ENCODE data around the gene MEI4. TPM values are rescaled to one million over a fixed set of nuclear protein-coding genes. Genes with fewer than 3 reads are reported as not detected.
A peak's percentile ranks its signal among the peaks of the same experiment; 100 is the strongest.

The MEI4 gene
- total RNA-seq, 1 donor from 2014 or later, result 1.0 TPM

DNA sequence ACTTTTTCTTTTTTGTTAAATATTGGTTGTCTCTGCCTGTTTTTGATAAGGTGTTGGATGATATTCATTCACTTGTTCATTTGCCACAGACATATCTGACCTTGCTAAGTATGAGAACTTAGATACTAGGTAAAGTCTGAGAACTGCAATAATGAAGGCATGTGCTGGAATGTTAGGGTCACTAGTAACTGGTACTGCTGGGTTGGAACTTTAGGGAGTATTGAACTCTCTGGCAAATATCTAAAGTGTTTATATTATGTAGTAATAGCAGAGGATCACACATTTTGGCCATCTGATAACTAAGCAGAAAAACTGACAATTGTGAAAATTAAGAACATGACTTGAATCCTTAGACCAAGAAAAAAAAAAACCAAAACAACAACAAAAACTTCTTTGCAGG is 162.7 kb downstream of the MEI4 start:
- H3K4me3 Mint-ChIP-seq, result no peak overlapping the region
- peaks cover 2% of the 10 kb centered on the region for H3K27me3 Mint-ChIP-seq (ENCODE audit: insufficient read depth, low read depth)
- no peak overlapping the region for H2AFZ ChIP-seq (replicated peaks)
- no peaks in the 10 kb centered on the region for H3K36me3 ChIP-seq
- H3K4me1 ChIP-seq, result peaks cover 20% of the 10 kb centered on the region
- H3K4me1 Mint-ChIP-seq, result peaks cover 6% of the 10 kb centered on the region
- H4K20me1 ChIP-seq (ENCODE audit: low read depth), result peaks cover 8% of the 10 kb centered on the region
- H3K27ac Mint-ChIP-seq, result no peak overlapping the region
- no peaks in the 10 kb centered on the region for H3K36me3 Mint-ChIP-seq
- TF ChIP-seq, protein P1, sequence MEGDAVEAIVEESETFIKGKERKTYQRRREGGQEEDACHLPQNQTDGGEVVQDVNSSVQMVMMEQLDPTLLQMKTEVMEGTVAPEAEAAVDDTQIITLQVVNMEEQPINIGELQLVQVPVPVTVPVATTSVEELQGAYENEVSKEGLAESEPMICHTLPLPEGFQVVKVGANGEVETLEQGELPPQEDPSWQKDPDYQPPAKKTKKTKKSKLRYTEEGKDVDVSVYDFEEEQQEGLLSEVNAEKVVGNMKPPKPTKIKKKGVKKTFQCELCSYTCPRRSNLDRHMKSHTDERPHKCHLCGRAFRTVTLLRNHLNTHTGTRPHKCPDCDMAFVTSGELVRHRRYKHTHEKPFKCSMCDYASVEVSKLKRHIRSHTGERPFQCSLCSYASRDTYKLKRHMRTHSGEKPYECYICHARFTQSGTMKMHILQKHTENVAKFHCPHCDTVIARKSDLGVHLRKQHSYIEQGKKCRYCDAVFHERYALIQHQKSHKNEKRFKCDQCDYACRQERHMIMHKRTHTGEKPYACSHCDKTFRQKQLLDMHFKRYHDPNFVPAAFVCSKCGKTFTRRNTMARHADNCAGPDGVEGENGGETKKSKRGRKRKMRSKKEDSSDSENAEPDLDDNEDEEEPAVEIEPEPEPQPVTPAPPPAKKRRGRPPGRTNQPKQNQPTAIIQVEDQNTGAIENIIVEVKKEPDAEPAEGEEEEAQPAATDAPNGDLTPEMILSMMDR (IDR thresholded peaks at IDR 0.05), result no peak
- no peak for TF ChIP-seq EZH2phosphoT487 (IDR thresholded peaks at IDR 0.05)
- no peak for TF ChIP-seq EZH2 (IDR thresholded peaks at IDR 0.05)
- no peaks in the 10 kb centered on the region for H3K9me3 ChIP-seq (ENCODE audit: low read depth)
- no peaks in the 10 kb centered on the region for H3K9me3 Mint-ChIP-seq
- no peak overlapping the region for H3K9ac ChIP-seq
- no peak overlapping the region for H3K4me3 ChIP-seq
- DNase-seq (ENCODE audit: low spot score), result no peak
- peaks cover 15% of the 10 kb centered on the region for H3F3A ChIP-seq (ENCODE audit: low read depth)
- H3K27ac ChIP-seq, result no peak overlapping the region
- peak overlapping the region; percentile 64 for H3K4me2 ChIP-seq
- H3K79me2 ChIP-seq (ENCODE audit: low read depth), result no peaks in the 10 kb centered on the region
- H3K27me3 ChIP-seq, result no peaks in the 10 kb centered on the region

DNA sequence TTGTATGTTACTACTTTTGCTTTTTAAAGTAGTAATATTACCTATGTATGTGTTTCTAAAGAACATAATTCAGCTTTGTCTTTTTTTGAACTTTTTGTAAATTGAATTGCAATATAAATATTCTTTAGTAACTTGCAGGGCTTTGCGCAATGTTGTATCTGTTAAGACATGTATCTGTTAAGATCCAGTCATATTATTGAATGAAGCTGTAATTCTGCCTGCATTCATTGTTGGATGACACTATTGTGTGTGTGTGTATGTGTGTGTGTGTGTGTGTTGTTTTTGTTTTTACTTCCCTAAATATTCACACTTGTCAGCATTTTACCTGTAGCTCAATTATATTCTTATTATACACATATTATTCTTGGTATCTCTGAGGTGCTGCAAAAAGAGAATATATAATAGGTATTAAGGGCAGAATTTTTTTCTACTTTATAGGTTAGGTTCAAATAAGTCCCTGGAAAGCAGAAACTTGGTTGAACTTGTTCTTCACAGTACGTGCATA is 164.0 kb downstream of the MEI4 start:
- Histone ChIP-seq H3K36me3 (no peaks in the 10 kb centered on the region), H4K20me1 (ENCODE audit: low read depth) (peaks cover 8% of the 10 kb centered on the region), H3K27me3 (no peaks in the 10 kb centered on the region), H3K4me3 (no peak overlapping the region), H3K27ac (no peak overlapping the region), H3K4me2 (no peak overlapping the region), H3K9me3 (ENCODE audit: low read depth) (no peaks in the 10 kb centered on the region), H3F3A (ENCODE audit: low read depth) (peaks cover 15% of the 10 kb centered on the region), H3K4me1 (peaks cover 20% of the 10 kb centered on the region), H3K79me2 (ENCODE audit: low read depth) (no peaks in the 10 kb centered on the region), H3K9ac (no peak overlapping the region), H2AFZ (replicated peaks) (no peak overlapping the region)
- H3K4me1 Mint-ChIP-seq, result peaks cover 6% of the 10 kb centered on the region
- no peaks in the 10 kb centered on the region for H3K9me3 Mint-ChIP-seq
- peaks cover 2% of the 10 kb centered on the region for H3K27me3 Mint-ChIP-seq (ENCODE audit: insufficient read depth, low read depth)
- no peak for DNase-seq (ENCODE audit: low spot score)
- no peaks in the 10 kb centered on the region for H3K36me3 Mint-ChIP-seq
- no peak overlapping the region for H3K4me3 Mint-ChIP-seq
- no peak overlapping the region for H3K27ac Mint-ChIP-seq
- TF ChIP-seq, protein P1 (IDR thresholded peaks at IDR 0.05), result no peak
- TF ChIP-seq EZH2 (IDR thresholded peaks at IDR 0.05) (no peak), EZH2phosphoT487 (IDR thresholded peaks at IDR 0.05) (no peak)

DNA sequence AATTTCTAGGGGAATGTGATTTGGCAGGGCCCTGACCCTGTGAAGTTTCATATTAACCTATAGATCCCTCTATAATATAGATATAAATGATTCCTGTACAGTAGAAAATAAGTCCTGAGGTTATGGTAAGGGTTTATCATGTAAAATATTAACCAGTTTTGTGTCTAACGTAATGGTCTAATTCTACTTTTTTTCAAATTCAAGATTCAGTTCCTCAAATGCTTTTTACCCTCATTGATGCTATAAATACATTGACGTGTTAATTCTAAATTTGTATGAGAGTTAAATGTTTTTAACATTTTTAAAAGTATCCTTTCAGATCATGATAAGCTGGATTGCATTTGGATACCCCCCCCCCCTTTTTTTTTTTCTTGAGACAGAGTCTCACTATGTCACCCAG is 169.4 kb downstream of the MEI4 start:
- Histone ChIP-seq H3K79me2 (ENCODE audit: low read depth) (no peaks in the 10 kb centered on the region), H3K36me3 (no peaks in the 10 kb centered on the region), H3K4me3 (no peak overlapping the region), H3K4me1 (no peaks in the 10 kb centered on the region), H2AFZ (replicated peaks) (no peak overlapping the region), H3K9ac (no peak overlapping the region), H4K20me1 (ENCODE audit: low read depth) (no peaks in the 10 kb centered on the region), H3K9me3 (ENCODE audit: low read depth) (no peaks in the 10 kb centered on the region), H3K4me2 (no peak overlapping the region), H3K27ac (no peak overlapping the region), H3K27me3 (no peaks in the 10 kb centered on the region), H3F3A (ENCODE audit: low read depth) (no peaks in the 10 kb centered on the region)
- Mint-ChIP-seq H3K27me3 (ENCODE audit: insufficient read depth, low read depth) (peaks cover 2% of the 10 kb centered on the region), H3K4me1 (no peaks in the 10 kb centered on the region), H3K36me3 (no peaks in the 10 kb centered on the region), H3K27ac (no peak overlapping the region), H3K4me3 (no peak overlapping the region), H3K9me3 (no peaks in the 10 kb centered on the region)
- no peak for DNase-seq (ENCODE audit: low spot score)
- TF ChIP-seq EZH2phosphoT487 (IDR thresholded peaks at IDR 0.05), result no peak
- TF ChIP-seq, protein P1 (IDR thresholded peaks at IDR 0.05), result no peak
- no peak for TF ChIP-seq EZH2 (IDR thresholded peaks at IDR 0.05)

All from neural progenitor cell (in vitro differentiated cells).